HEK293T (cell line): ENCODE data around the gene STOML2.
A peak's percentile ranks its signal among the peaks of the same experiment; 100 is the strongest.

Experiments used
- CTCF ChIA-PET: fragments of 350-600 bp; formaldehyde crosslinking; extraction: SDS; loops from one replicate; lab custom pipeline; 2021; ENCODE audit warnings: antibody characterized with exemption, inconsistent platforms; lab: Yijun Ruan, JAX
- POLR2A ChIA-PET: fragments of 350-600 bp; formaldehyde crosslinking; extraction: SDS; loops from one replicate; lab custom pipeline; 2020; ENCODE audit warnings: antibody characterized with exemption, inconsistent platforms; lab: Yijun Ruan, JAX
- DNase-seq: peaks from one replicate; pipeline ENCODE4 v3.0.0; 2012; ENCODE audit warnings: mixed read lengths; ENCODE audit errors: extremely low spot score
- ARNT ChIP-seq: fragments of 450-650 bp; IDR thresholded peaks from 2 replicates; pipeline ENCODE4 v1.6.1; 2017; ENCODE audit warnings: mild to moderate bottlenecking
- BHLHE40 ChIP-seq: fragments of 450-650 bp; IDR thresholded peaks from 2 replicates; pipeline ENCODE4 v1.6.1; 2016; ENCODE audit warnings: mild to moderate bottlenecking, moderate library complexity, borderline replicate concordance
- CTBP1 ChIP-seq: fragments of 450-650 bp; IDR thresholded peaks from 2 replicates; pipeline ENCODE4 v1.6.1; 2016; ENCODE audit warnings: borderline replicate concordance
- ELF4 ChIP-seq: fragments of 450-650 bp; IDR thresholded peaks from 2 replicates; pipeline ENCODE4 v1.6.1; 2017; ENCODE audit warnings: antibody characterized with exemption
- FOXA1 ChIP-seq: fragments of 450-650 bp; IDR thresholded peaks from 2 replicates; pipeline ENCODE4 v1.6.1; 2016; ENCODE audit warnings: mild to moderate bottlenecking
- FOXK2 ChIP-seq: fragments of 450-650 bp; IDR thresholded peaks from 2 replicates; pipeline ENCODE4 v1.6.1; 2016; ENCODE audit warnings: mild to moderate bottlenecking
- FOXM1 ChIP-seq: fragments of 450-650 bp; IDR thresholded peaks from 2 replicates; pipeline ENCODE4 v1.6.1; 2017; ENCODE audit warnings: mild to moderate bottlenecking, borderline replicate concordance
- HDGF ChIP-seq: fragments of 450-650 bp; IDR thresholded peaks from 2 replicates; pipeline ENCODE4 v1.6.1; 2017; ENCODE audit warnings: antibody characterized with exemption, borderline replicate concordance
- L3MBTL2 ChIP-seq: fragments of 450-650 bp; conservative IDR thresholded peaks from 2 replicates; pipeline ENCODE4 v1.6.1; 2016; ENCODE audit warnings: mild to moderate bottlenecking
- LEF1 ChIP-seq: fragments of 450-650 bp; IDR thresholded peaks from 2 replicates; pipeline ENCODE4 v1.6.1; 2017; ENCODE audit warnings: mild to moderate bottlenecking, borderline replicate concordance
- NFRKB ChIP-seq: fragments of 450-650 bp; IDR thresholded peaks from 2 replicates; pipeline ENCODE4 v1.6.1; 2016; ENCODE audit warnings: mild to moderate bottlenecking, moderate library complexity
- PKNOX1 ChIP-seq: fragments of 450-650 bp; IDR thresholded peaks from 2 replicates; pipeline ENCODE4 v1.6.1; 2016
- SP1 ChIP-seq: fragments of 450-650 bp; IDR thresholded peaks from 2 replicates; pipeline ENCODE4 v1.6.1; 2017
- SUZ12 ChIP-seq: fragments of 450-650 bp; IDR thresholded peaks from 2 replicates; pipeline ENCODE4 v1.6.1; 2016; ENCODE audit warnings: mild to moderate bottlenecking
- TARDBP ChIP-seq: fragments of 450-650 bp; IDR thresholded peaks from 2 replicates; pipeline ENCODE4 v1.6.1; 2016
- ZNF384 ChIP-seq: fragments of 450-650 bp; IDR thresholded peaks from 2 replicates; pipeline ENCODE4 v1.6.1; 2016

The STOML2 gene

GRCh38 chr9:35072461-35073278, 30.3 kb downstream of the STOML2 start, which contains the start of gene VCP:
TSS of gene VCP (minus strand) at chr9:35072625. CDS start at chr9:35072353, 272 bp downstream.
- CTCF ChIA-PET = interaction anchor here (0.6 to 1.3 kb wide), 2 partner anchors 20 to 208 kb away, joined by 3 to 4 read pairs; no protein-coding TSS in a partner anchor
- no peak for TF ChIP-seq L3MBTL2
- TF ChIP-seq PKNOX1 = peak; percentile 97
- DNase-seq = peak; percentile 97
- POLR2A ChIA-PET = interaction anchor here (0.8 to 3.3 kb wide), 9 partner anchors 8 to 78 kb away, joined by 4 to 28 read pairs (median 6); partner anchors contain the start of gene FANCG

GRCh38 chr9:35071814-35072460, 31.0 kb downstream of the STOML2 start:
- CTCF ChIA-PET = interaction anchor here (0.6 to 1.3 kb wide), 2 partner anchors 20 to 207 kb away, joined by 3 to 4 read pairs; no protein-coding TSS in a partner anchor
- POLR2A ChIA-PET = interaction anchor here (0.6 to 3.3 kb wide), 15 partner anchors 9 to 82 kb away, joined by 3 to 28 read pairs (median 5); partner anchors contain the start of genes DNAJB5, FANCG and PIGO
- no peak for TF ChIP-seq LEF1
- TF ChIP-seq FOXK2 = no peak
- TF ChIP-seq FOXA1 = no peak
- TF ChIP-seq SUZ12 = no peak
- TF ChIP-seq CTBP1 = no peak
- TF ChIP-seq ELF4 = no peak
- TF ChIP-seq ZNF384 = no peak
- TF ChIP-seq NFRKB = no peak
- no peak for TF ChIP-seq SP1
- TF ChIP-seq TARDBP = no peak
- TF ChIP-seq ARNT = no peak
- TF ChIP-seq BHLHE40 = no peak
- no peak for TF ChIP-seq PKNOX1
- TF ChIP-seq L3MBTL2 = no peak
- no peak for TF ChIP-seq HDGF
- DNase-seq = peak; percentile 66

GRCh38 chr9:35070823-35071813, 31.8 kb downstream of the STOML2 start:
- DNase-seq = no peak
- CTCF ChIA-PET = interaction anchor here (0.6 to 1.3 kb wide), 2 partner anchors 21 to 206 kb away, joined by 3 to 4 read pairs; no protein-coding TSS in a partner anchor
- TF ChIP-seq HDGF (no peak), ARNT (no peak), SUZ12 (no peak), FOXA1 (no peak), ZNF384 (no peak), ELF4 (no peak), SP1 (no peak), FOXK2 (no peak), FOXM1 (no peak), LEF1 (no peak), PKNOX1 (no peak), NFRKB (no peak), BHLHE40 (no peak), L3MBTL2 (no peak), TARDBP (no peak), CTBP1 (no peak)

GRCh38 chr9:35069020-35069419, 33.9 kb downstream of the STOML2 start:
- ChIA-PET CTCF (no interaction called here), POLR2A (no interaction called here)
- TF ChIP-seq TARDBP (no peak), PKNOX1 (no peak), NFRKB (no peak), ELF4 (no peak), SP1 (no peak), FOXA1 (no peak), ZNF384 (no peak), ARNT (no peak)
- no peak for DNase-seq

More at GRCh38 chr9:35070823-35071813, 31.8 kb downstream of the STOML2 start:
- POLR2A ChIA-PET = interaction anchor here (0.6 to 3.3 kb wide), 13 partner anchors 10 to 81 kb away, joined by 3 to 28 read pairs (median 5); partner anchors contain the start of genes DNAJB5, FANCG and PIGO
